ENCODE measurements around the gene ZFP36L1. TPM values are rescaled to one million over a fixed set of nuclear protein-coding genes. Genes with fewer than 3 reads are reported as not detected.

Gene ZFP36L1
- total and polyA plus RNA-seq, 9 of the 15 experiments (the other 6 are each of a cell fraction or from before 2014, with no cell fraction given), result 1.3 to 26.6 (median 3.7) TPM

DNA sequence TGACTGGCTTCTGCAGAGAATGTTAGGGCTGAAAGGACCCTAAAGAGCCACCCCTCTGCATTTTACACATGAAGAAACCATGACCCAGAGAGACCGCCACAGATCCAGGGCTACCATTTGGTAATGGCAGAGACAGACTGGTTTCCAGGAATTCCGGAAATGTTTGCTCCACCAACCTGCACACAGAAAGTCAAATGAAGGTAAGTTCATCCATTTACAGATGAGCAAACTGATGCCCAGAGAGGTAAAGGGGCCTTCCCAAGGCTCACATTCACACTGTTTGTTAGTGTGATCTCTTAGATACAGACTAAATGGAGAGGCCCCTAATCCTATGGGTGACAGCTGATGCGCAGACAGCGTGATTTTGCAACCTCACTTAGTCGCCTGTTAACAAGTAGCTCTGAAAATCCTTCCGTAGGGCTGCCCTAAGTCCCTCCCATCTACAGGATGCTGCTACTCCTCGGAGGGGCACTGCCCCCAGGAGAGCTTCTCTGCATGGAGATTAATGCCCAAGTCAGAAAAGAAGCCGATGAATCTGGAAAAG is 33.8 kb downstream of the ZFP36L1 start (continued):
- no peak for TF ChIP-seq NR2C1 (IDR thresholded peaks at IDR 0.05)
- TF ChIP-seq NR2C1 (tag; IDR thresholded peaks at IDR 0.05), result 0 out of 2 replicates have a peak, but pooled peaks have one; percentile 8
- TF ChIP-seq HNRNPLL (IDR thresholded peaks at IDR 0.05; ENCODE audit: low read depth, low read length, poor library complexity, severe bottlenecking), result peak; percentile 24
- no peak for TF ChIP-seq BRD4 (IDR thresholded peaks at IDR 0.05)
- peak in 1 of 2 experiments; percentile 48; a peak in 1 of 4 replicates for TF ChIP-seq RCOR1 (IDR thresholded peaks at IDR 0.05; ENCODE audit: borderline replicate concordance in 1 of 2, low read depth in 2 of 2, low read length in 2 of 2)
- TF ChIP-seq ZNF583 (CRISPR knock-in tag; IDR thresholded peaks at IDR 0.05), result no peak
- no peak for TF ChIP-seq ZNF717 (CRISPR knock-in tag; IDR thresholded peaks at IDR 0.05)
- TF ChIP-seq CEBPB (tag; IDR thresholded peaks at IDR 0.05), result peak; percentile 79
- no peak for TF ChIP-seq ZBTB17 (CRISPR knock-in tag; IDR thresholded peaks at IDR 0.05)

GRCh38 chr14:68758301-68758700 is 34.6 kb downstream of the ZFP36L1 start:
- H3K4me1 ChIP-seq (replicated peaks in 1 of 2; ENCODE audit: control insufficient read depth in 2 of 2, insufficient read depth in 2 of 2, low read length in 2 of 2), result peaks cover 34 to 63% of the 10 kb centered on the region in 2 experiments
- H3K4me2 ChIP-seq (ENCODE audit: insufficient read depth, low read length), result peak overlapping the region; percentile 74
- intact Hi-C loops (cut with micrococcal nuclease), result loop anchor here (5.0 kb wide), 1 partner anchor 41 kb away; no protein-coding TSS in a partner anchor
- TF ChIP-seq BCL6 (CRISPR knock-in tag; IDR thresholded peaks at IDR 0.05), result no peak
- TF ChIP-seq TEAD4 (IDR thresholded peaks at IDR 0.05; ENCODE audit: low read length), result peak; percentile 42; the same call in 1 of the 2 replicates
- TF ChIP-seq TEAD4 (CRISPR knock-in tag; IDR thresholded peaks at IDR 0.05; ENCODE audit: borderline replicate concordance), result no peak
- TF ChIP-seq HSF4 (CRISPR knock-in tag; IDR thresholded peaks at IDR 0.05; ENCODE audit: borderline replicate concordance), result peak; percentile 13; the same call in 1 of the 2 replicates
- no peak for TF ChIP-seq ZNF57 (CRISPR knock-in tag; IDR thresholded peaks at IDR 0.05)
- TF ChIP-seq, protein P1, sequence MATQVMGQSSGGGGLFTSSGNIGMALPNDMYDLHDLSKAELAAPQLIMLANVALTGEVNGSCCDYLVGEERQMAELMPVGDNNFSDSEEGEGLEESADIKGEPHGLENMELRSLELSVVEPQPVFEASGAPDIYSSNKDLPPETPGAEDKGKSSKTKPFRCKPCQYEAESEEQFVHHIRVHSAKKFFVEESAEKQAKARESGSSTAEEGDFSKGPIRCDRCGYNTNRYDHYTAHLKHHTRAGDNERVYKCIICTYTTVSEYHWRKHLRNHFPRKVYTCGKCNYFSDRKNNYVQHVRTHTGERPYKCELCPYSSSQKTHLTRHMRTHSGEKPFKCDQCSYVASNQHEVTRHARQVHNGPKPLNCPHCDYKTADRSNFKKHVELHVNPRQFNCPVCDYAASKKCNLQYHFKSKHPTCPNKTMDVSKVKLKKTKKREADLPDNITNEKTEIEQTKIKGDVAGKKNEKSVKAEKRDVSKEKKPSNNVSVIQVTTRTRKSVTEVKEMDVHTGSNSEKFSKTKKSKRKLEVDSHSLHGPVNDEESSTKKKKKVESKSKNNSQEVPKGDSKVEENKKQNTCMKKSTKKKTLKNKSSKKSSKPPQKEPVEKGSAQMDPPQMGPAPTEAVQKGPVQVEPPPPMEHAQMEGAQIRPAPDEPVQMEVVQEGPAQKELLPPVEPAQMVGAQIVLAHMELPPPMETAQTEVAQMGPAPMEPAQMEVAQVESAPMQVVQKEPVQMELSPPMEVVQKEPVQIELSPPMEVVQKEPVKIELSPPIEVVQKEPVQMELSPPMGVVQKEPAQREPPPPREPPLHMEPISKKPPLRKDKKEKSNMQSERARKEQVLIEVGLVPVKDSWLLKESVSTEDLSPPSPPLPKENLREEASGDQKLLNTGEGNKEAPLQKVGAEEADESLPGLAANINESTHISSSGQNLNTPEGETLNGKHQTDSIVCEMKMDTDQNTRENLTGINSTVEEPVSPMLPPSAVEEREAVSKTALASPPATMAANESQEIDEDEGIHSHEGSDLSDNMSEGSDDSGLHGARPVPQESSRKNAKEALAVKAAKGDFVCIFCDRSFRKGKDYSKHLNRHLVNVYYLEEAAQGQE (IDR thresholded peaks at IDR 0.05; ENCODE audit: borderline replicate concordance), result peak; percentile 87
- TF ChIP-seq, protein P1 (CRISPR knock-in tag; IDR thresholded peaks at IDR 0.05; ENCODE audit: low read depth), result no peak

More at GRCh38 chr14:68758301-68758700, 34.6 kb downstream of the ZFP36L1 start:
- POLR2A ChIA-PET, result interaction anchor here (0.6 to 1.5 kb wide), 3 partner anchors 9 to 290 kb away, joined by 3 to 7 read pairs (median 5); no protein-coding TSS in a partner anchor
- no peak overlapping the region for H3K4me3 ChIP-seq
- peak overlapping the region; percentile 59 to 78; a peak in 3 of 4 replicates for H3K9ac ChIP-seq (ENCODE audit: insufficient read depth in 1 of 2, low read depth in 2 of 2, low read length in 2 of 2)
- WGBS (ENCODE audit: insufficient coverage, low coverage, missing lambda C conversion rate), result 0% methylated on average over 2 of the region's 3 CpGs
- H3K27me3 ChIP-seq (ENCODE audit: control insufficient read depth in 2 of 2, insufficient read depth in 2 of 2, low read length in 2 of 2), result no peaks in the 10 kb centered on the region
- peak overlapping the region; percentile 78 for H3K27ac ChIP-seq (ENCODE audit: extremely low read depth, low read depth, low read length)
- in situ Hi-C loops (cut with MboI), result loop anchor here (5.0 kb wide), 1 partner anchor 36 kb away; no protein-coding TSS in a partner anchor
- no TSS peak for BruUV-seq (replicated peaks)
- ATAC-seq (peak; percentile 80), FAIRE-seq (peak; percentile 92), DNase-seq (ENCODE audit: extremely low read depth in 1 of 4, low spot score in 3 of 4) (peak; percentile 27 to 84 (median 55))
- no peaks in the 10 kb centered on the region for H4K20me1 ChIP-seq (replicated peaks; ENCODE audit: control insufficient read depth, insufficient read depth, low read length)
- peak overlapping the region; percentile 91 for H2AFZ ChIP-seq (ENCODE audit: low read depth, low read length)
- CTCF ChIA-PET (ENCODE audit: low intra/inter-chr PET ratio), result no interaction called here
- H3K9me1 ChIP-seq (ENCODE audit: control insufficient read depth, insufficient read depth, low read length), result no peaks in the 10 kb centered on the region
- no peaks in the 10 kb centered on the region for H3K9me3 ChIP-seq (replicated peaks; ENCODE audit: control insufficient read depth, insufficient read depth, low read depth, low read length)
- H3K79me2 ChIP-seq (ENCODE audit: control insufficient read depth, insufficient read depth, low read length), result no peaks in the 10 kb centered on the region
- H3K36me3 ChIP-seq (ENCODE audit: control insufficient read depth, insufficient read depth, low read length), result no peaks in the 10 kb centered on the region
